ENCODE data around the gene HNRNPLL. TPM values are rescaled to one million over a fixed set of nuclear protein-coding genes. Genes with fewer than 3 reads are reported as not detected.
A peak's percentile ranks its signal among the peaks of the same experiment; 100 is the strongest.
"Not testable (repeated sequence)": the region's sequence is repeated elsewhere in the genome, so short reads cannot be mapped to it uniquely, and the experiment has no call there.

Gene HNRNPLL
- polyA plus RNA-seq, 1 of the 3 experiments (the other 2 are of a cell fraction) = 24.4 TPM

DNA sequence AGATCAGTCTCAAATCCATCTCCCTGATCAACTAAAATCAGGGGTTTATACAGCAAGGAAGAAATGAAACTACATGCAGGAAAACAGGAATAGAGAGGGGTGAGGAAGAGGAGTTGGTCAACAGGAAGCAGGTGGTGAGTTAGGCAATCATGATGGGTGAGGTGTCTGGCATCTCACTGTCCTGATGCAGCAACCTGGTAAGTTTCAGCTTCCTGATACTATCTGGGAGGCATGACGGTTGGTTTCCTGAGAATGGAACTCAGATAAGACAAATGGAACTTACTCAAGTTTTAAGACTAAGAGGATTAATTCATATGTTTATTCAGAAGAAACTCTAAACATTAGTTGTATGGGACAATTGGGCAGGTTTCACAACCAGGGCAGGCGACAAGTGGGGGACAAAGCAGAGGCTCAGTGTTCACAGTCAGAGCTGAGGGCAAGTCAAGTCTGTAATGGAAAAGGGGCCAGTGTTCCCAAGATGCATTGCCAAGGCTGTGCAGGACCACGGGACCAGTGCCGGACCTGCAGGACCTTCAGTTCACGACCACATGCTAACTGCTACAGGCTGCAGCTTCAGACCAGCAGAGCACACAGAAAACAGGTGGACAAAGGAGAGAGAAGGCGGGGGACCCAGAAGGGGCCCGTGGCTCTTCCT, 45.5 kb upstream of the HNRNPLL start:
- CTCF ChIA-PET = interaction anchor here (0.6 to 1.0 kb wide), 2 partner anchors 12 to 44 kb away, joined by 3 read pairs; no protein-coding TSS in a partner anchor
- Histone ChIP-seq H3K27ac (ENCODE audit: low read depth in 2 of 2, low read length in 1 of 2) (no peak overlapping the region), H3K4me3 (ENCODE audit: low read depth in 2 of 2, low read length in 1 of 2) (no peak overlapping the region), H2AFZ (ENCODE audit: low read depth) (no peak overlapping the region), H3K79me2 (ENCODE audit: insufficient read depth) (no peaks in the 10 kb centered on the region), H3K9ac (no peak overlapping the region), H3K9me3 (no peaks in the 10 kb centered on the region), H3K4me1 (ENCODE audit: control insufficient read depth in 1 of 2, insufficient read depth in 2 of 2, low read depth in 1 of 2, low read length in 1 of 2) (no peaks in the 10 kb centered on the region; a peak in 1 of 4 replicates), H3F3A (replicated peaks; ENCODE audit: insufficient read depth) (no peaks in the 10 kb centered on the region), H3K9me2 (no peaks in the 10 kb centered on the region), H3K27me3 (ENCODE audit: insufficient read depth) (no peaks in the 10 kb centered on the region), H3K36me3 (replicated peaks in 1 of 2; ENCODE audit: control insufficient read depth in 1 of 2, insufficient read depth in 2 of 2, low read length in 1 of 2) (no peaks in the 10 kb centered on the region), H3K4me2 (no peak overlapping the region), H4K20me1 (ENCODE audit: insufficient read depth) (no peaks in the 10 kb centered on the region)
- TF ChIP-seq NRF1 (IDR thresholded peaks at IDR 0.05; ENCODE audit: low read depth, low read length) (no peak), FOSL2 (IDR thresholded peaks at IDR 0.05; ENCODE audit: borderline replicate concordance, low read depth) (no peak), TCF12 (IDR thresholded peaks at IDR 0.05) (peak; percentile 42; the same call in 1 of the 2 replicates), POLR2AphosphoS5 (IDR thresholded peaks at IDR 0.05; ENCODE audit: low read depth, low read length) (no peak), GABPA (IDR thresholded peaks at IDR 0.05; ENCODE audit: low read depth) (no peak)
- TF ChIP-seq, protein P1, sequence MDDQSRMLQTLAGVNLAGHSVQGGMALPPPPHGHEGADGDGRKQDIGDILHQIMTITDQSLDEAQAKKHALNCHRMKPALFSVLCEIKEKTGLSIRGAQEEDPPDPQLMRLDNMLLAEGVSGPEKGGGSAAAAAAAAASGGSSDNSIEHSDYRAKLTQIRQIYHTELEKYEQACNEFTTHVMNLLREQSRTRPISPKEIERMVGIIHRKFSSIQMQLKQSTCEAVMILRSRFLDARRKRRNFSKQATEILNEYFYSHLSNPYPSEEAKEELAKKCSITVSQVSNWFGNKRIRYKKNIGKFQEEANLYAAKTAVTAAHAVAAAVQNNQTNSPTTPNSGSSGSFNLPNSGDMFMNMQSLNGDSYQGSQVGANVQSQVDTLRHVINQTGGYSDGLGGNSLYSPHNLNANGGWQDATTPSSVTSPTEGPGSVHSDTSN (IDR thresholded peaks at IDR 0.05) = peak; percentile 17; the same call in 1 of the 2 replicates
- TF ChIP-seq, protein P2, sequence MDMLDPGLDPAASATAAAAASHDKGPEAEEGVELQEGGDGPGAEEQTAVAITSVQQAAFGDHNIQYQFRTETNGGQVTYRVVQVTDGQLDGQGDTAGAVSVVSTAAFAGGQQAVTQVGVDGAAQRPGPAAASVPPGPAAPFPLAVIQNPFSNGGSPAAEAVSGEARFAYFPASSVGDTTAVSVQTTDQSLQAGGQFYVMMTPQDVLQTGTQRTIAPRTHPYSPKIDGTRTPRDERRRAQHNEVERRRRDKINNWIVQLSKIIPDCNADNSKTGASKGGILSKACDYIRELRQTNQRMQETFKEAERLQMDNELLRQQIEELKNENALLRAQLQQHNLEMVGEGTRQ (IDR thresholded peaks at IDR 0.05; ENCODE audit: borderline replicate concordance, low read depth, low read length) = no peak
- POLR2A ChIA-PET = no interaction called here
- no peak for DNase-seq
- 67% methylated on average over 7 of the region's 7 CpGs for WGBS (ENCODE audit: low lambda C conversion rate)

DNA sequence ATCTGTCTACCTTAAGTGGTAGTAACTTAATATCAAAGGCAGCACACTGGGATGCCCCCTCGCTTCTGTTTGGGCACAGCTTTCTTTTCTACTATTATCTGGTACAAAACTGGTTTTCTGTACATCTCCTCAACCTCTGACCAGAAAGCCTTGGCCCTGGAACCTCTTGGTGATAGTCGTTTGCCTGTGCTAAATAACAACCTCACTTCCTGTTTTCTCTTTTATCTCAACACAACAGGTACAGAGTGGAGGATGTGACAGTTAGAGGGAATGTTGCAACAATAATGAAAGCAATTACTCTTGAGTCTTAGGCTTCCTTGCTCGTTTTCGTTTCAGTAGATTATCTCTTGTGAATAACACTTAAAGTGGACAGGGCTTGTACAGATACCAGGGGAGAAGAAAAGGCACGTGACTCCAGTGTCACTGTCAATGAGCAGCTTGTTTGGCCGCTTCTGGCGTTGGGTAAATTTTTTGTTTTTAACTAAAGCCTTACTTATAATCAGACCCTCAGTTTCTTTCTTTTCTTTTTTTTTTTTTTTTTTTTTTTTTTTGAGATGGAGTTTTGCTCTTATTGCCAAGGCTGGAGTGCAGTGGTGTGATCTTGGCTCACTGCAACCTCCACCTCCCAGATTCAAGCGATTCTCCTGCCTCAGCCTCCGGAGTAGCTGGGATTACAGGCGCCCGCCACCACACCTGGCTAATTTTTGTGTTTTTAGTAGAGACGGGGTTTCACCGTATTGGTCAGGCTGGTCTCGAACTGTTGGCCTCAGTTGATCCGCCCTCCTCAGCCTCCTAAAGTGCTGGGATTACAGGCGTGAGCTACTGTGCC, 41.2 kb upstream of the HNRNPLL start:
- H3K4me1 ChIP-seq (ENCODE audit: control insufficient read depth in 1 of 2, insufficient read depth in 2 of 2, low read depth in 1 of 2, low read length in 1 of 2); H3F3A ChIP-seq (replicated peaks; ENCODE audit: insufficient read depth); H3K4me2 ChIP-seq; H3K79me2 ChIP-seq (ENCODE audit: insufficient read depth); H3K9ac ChIP-seq; H3K36me3 ChIP-seq (replicated peaks in 1 of 2; ENCODE audit: control insufficient read depth in 1 of 2, insufficient read depth in 2 of 2, low read length in 1 of 2); DNase-seq; H3K9me3 ChIP-seq; H3K4me3 ChIP-seq (ENCODE audit: low read depth in 2 of 2, low read length in 1 of 2); H2AFZ ChIP-seq (ENCODE audit: low read depth); H4K20me1 ChIP-seq (ENCODE audit: insufficient read depth); H3K27ac ChIP-seq (ENCODE audit: low read depth in 2 of 2, low read length in 1 of 2); POLR2A ChIA-PET; H3K27me3 ChIP-seq (ENCODE audit: insufficient read depth); H3K9me2 ChIP-seq: not testable (repeated sequence)
- CTCF ChIA-PET = interaction anchor here (0.9 kb wide), 1 partner anchor 40 kb away, joined by 4 read pairs; no protein-coding TSS in a partner anchor
- 83% methylated on average over 16 of the region's 16 CpGs for WGBS (ENCODE audit: low lambda C conversion rate)

Measured in SK-N-SH (cell line).